ENCODE data around the gene KCNJ16. TPM values are rescaled to one million over a fixed set of nuclear protein-coding genes. Genes with fewer than 3 reads are reported as not detected.
A peak's percentile ranks its signal among the peaks of the same experiment; 100 is the strongest.

The KCNJ16 gene
- total RNA-seq, 1 donor from 2014 or later, result not detected

DNA sequence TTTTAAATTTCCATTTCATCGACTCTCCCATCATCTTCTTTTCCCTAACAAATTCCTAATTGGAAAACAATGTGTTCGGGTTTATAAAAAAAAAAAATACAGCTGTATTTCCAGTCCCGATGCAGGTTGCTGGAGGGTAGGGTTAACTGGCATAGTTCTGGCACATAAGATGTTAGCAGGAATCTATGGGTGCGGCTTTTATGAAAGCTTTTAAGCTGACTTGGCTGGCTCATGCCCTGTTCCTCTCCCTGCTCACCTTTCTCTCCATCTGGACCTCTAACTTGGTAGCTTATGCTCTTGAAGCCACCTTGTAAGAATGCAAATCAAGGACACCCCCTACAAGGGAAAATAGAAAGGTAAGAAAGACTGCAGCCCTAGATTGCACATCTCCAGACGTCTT lies 61.1 kb downstream of the KCNJ16 start:
- Mint-ChIP-seq H3K4me1 (peaks cover 11% of the 10 kb centered on the region), H3K4me3 (no peak overlapping the region), H3K9me3 (peaks cover 6% of the 10 kb centered on the region), H3K36me3 (ENCODE audit: low read depth) (no peaks in the 10 kb centered on the region), H3K27ac (no peak overlapping the region), H3K27me3 (peaks cover 4% of the 10 kb centered on the region)
- DNase-seq, result no peak
- intact Hi-C loops (cut with micrococcal nuclease), result loop anchor here (2.0 kb wide), 1 partner anchor 33 kb away; the partner anchor contains the start of gene KCNJ2

DNA sequence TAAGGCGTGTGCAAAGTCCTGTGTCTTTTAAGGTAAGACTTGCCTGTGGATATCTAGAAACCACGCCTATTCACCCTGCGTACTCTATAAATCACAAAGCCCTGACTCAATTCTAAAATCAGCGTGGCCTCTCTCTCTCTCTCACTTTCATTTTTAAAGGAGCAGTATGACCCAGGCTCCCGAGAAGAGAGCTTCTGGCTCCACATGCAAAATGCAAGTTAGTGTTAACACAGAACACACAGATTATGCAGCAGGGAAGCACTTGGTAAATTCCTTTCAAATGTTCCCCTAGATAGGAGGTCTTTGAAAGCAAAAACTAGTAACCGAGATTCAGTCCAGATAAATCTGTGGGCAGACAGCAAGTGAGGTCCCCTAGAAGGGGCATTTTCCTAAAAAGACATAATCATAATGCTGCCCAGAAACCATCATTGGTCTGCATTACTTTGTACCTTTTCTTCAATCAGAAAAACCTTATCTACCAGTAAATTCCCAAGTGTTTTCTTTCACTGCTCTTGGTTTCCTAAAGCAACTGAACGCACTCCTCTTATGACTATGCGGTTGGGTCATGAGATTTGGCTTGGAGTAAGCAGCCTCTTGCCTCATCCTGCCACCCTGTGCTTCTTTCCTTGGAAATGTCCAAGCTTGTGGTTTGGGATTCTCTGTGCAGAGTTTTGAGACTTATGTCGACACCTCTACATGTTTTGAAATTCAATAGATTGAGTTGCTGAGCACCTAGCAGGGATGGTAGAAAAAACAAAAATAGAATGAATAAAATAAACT lies 62.6 kb downstream of the KCNJ16 start:
- Mint-ChIP-seq H3K36me3 (ENCODE audit: low read depth) (no peaks in the 10 kb centered on the region), H3K4me1 (peaks cover 11% of the 10 kb centered on the region), H3K9me3 (peaks cover under 1% of the 10 kb centered on the region), H3K27me3 (peaks cover 6% of the 10 kb centered on the region), H3K27ac (no peak overlapping the region), H3K4me3 (no peak overlapping the region)
- peak; percentile 76 for DNase-seq
- intact Hi-C loops (cut with micrococcal nuclease), result loop anchor here (2.0 kb wide), 1 partner anchor 31 kb away; the partner anchor contains the start of gene KCNJ2

DNA sequence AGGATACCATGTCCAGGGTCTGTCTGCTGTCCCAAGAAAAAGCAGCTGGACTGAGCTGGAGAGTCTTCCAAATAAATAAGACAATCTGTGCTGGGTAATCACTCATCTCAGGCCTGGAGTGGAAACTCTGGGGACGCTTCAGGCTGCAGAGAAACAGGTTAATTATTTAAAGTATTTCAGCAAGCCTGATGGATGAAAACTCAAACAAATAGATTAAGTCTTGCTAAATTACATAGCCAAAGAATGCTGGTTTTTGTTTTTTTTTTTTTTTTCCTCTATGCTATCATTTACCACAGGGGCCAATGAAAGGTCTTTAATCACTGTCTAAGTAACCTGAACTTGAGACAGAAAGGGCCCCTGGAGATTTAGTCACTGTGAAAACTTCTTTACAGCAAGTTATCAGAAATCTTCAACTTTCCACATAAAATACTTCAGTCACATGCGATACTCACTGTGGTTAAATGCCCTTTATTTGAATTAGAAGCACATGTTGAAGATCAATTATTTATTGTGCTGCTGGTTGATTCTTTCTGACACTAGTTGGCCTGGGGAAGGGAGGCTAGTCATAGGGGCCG lies 63.4 kb downstream of the KCNJ16 start:
- DNase-seq, result no peak
- H3K27ac Mint-ChIP-seq, result no peak overlapping the region
- peaks cover 6% of the 10 kb centered on the region for H3K27me3 Mint-ChIP-seq
- H3K9me3 Mint-ChIP-seq, result no peaks in the 10 kb centered on the region
- H3K4me3 Mint-ChIP-seq, result no peak overlapping the region
- H3K36me3 Mint-ChIP-seq (ENCODE audit: low read depth), result no peaks in the 10 kb centered on the region
- intact Hi-C loops (cut with micrococcal nuclease), result no loop called here
- H3K4me1 Mint-ChIP-seq, result peaks cover 11% of the 10 kb centered on the region

DNA sequence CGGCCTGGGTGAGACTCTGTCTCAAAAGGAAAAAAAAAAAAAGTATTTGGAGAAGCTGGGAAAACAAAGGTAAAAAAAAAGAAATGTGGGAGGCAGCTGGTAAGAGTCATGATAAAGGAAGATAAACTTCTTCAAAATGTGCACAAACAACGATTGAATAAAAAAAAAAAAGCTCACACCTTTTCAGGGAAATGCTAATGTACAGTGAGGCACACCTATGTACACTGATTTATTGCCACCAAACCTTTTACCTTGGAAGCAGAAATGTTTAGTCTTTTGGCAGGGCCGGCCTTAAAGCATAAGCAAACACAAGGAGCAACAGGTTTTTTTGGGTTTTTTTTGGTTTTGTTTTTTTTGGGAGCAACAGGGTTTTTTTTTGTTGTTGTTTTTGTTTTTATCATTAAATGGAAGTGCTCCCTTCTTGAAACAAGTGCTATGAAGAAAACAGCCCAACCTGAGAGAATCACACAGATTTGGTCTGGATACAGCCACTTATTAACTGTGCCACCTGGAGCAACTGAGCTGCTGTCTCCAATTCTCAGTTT lies 64.5 kb downstream of the KCNJ16 start:
- intact Hi-C loops (cut with micrococcal nuclease), result no loop called here
- Mint-ChIP-seq H3K4me3 (no peak overlapping the region), H3K4me1 (peaks cover 11% of the 10 kb centered on the region)

DNA sequence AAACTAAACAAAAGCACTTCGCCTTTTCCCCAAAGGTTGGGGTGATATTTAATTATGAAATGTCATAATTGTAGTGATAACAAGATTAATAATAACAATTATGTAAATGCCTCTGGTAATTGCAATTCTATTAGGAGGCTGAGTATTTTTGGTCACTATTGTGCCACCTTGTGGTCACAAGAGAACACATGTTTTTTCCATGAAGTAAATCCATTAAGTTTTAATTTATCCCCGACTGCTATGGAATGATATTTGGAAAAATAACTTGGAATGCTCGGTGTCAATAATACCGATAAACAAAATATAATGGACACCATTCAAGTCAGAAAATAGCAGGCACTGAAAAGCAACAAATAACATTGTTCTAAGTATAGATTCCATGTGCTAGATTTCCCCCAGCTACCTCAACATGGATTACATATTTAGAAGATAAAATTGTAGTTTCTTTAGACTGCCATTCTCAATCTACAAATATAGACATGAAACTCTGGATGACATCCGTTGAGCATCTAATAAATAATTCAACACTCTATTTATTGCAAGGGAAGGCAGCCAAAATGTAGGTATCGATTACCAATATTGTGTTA lies 69.3 kb downstream of the KCNJ16 start:
- Mint-ChIP-seq H3K4me1 (no peaks in the 10 kb centered on the region), H3K27me3 (peaks cover 6% of the 10 kb centered on the region), H3K27ac (no peak overlapping the region), H3K9me3 (no peaks in the 10 kb centered on the region), H3K36me3 (ENCODE audit: low read depth) (no peaks in the 10 kb centered on the region), H3K4me3 (no peak overlapping the region)
- no peak for DNase-seq
- intact Hi-C loops (cut with micrococcal nuclease), result loop anchor here (1.0 to 2.0 kb wide), 2 partner anchors 538 to 575 kb away; no protein-coding TSS in a partner anchor

More for the DNA sequence above, 64.5 kb downstream of the KCNJ16 start:
- no peak for DNase-seq
- Mint-ChIP-seq H3K36me3 (ENCODE audit: low read depth) (no peaks in the 10 kb centered on the region), H3K27ac (no peak overlapping the region), H3K27me3 (peaks cover 6% of the 10 kb centered on the region), H3K9me3 (no peaks in the 10 kb centered on the region)

DNA sequence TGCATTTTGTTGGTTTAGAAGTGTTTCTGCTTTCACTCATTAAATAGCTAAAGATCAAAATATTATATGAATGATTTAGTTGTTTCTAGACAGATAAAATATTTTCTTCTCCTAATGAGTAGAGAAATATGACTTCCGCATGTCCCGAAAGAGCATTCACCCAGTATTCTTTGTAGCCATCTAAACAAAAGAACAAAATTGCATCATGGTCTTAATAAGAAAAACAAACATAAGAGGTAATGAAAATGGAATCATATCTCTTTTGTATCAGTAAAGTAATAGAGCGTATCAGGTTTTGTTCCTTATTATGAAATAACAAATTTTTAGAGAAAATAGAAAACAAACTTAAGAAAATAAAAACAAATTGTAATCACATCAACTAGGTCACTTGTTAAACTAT lies 78.2 kb downstream of the KCNJ16 start:
- Mint-ChIP-seq H3K36me3 (ENCODE audit: low read depth) (no peaks in the 10 kb centered on the region), H3K4me3 (no peak overlapping the region), H3K27me3 (peaks cover 2% of the 10 kb centered on the region), H3K4me1 (no peaks in the 10 kb centered on the region), H3K9me3 (no peaks in the 10 kb centered on the region), H3K27ac (no peak overlapping the region)
- intact Hi-C loops (cut with micrococcal nuclease), result no loop called here
- DNase-seq, result no peak

DNA sequence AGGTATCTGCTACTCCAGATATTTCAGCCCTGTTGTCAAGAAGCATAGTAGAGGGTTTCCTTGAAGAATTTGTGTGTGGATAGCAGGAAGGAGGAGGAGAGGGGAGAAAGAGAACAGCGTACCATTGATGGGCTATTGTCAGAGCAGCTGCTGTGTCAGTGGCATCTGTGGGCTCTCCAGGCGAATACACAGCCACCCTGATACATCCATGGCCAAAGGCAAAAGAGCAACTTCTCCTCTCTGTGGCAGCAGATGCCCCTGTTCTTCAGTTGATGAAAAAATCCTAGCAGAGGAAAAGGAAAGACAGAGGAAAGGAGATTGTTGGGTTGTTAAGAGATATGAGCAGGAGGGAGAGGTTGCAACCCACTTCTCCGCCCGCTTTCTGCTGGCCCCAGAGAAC lies 82.1 kb downstream of the KCNJ16 start:
- Mint-ChIP-seq H3K9me3 (no peaks in the 10 kb centered on the region), H3K36me3 (ENCODE audit: low read depth) (no peaks in the 10 kb centered on the region), H3K27me3 (peaks cover 5% of the 10 kb centered on the region), H3K27ac (no peak overlapping the region), H3K4me1 (no peaks in the 10 kb centered on the region), H3K4me3 (no peak overlapping the region)
- intact Hi-C loops (cut with micrococcal nuclease), result no loop called here
- DNase-seq, result no peak

DNA sequence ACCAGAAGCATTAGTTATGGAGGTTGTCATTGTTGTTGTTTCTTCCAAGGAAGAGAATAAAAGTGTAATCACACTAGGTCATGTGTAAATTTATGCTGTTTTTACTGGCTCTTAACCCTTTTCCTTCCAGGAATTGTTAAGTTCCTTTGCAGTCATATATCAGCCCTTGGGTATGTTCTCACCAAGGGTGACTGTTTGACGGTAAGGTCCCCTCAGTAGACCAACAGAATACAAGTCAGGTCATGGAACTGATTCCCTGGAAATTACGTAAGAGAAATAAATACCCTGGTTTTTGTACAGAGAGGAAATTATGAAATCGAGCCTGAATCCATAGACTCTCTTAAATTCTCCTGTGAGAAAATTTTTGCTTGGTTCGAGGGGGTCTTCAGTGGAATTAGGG lies 83.2 kb downstream of the KCNJ16 start:
- no peaks in the 10 kb centered on the region for H3K4me1 Mint-ChIP-seq
- H3K27ac Mint-ChIP-seq, result no peak overlapping the region
- H3K36me3 Mint-ChIP-seq (ENCODE audit: low read depth), result no peaks in the 10 kb centered on the region
- DNase-seq, result no peak
- peaks cover 5% of the 10 kb centered on the region for H3K27me3 Mint-ChIP-seq
- H3K4me3 Mint-ChIP-seq, result no peak overlapping the region
- no peaks in the 10 kb centered on the region for H3K9me3 Mint-ChIP-seq
- intact Hi-C loops (cut with micrococcal nuclease), result no loop called here

DNA sequence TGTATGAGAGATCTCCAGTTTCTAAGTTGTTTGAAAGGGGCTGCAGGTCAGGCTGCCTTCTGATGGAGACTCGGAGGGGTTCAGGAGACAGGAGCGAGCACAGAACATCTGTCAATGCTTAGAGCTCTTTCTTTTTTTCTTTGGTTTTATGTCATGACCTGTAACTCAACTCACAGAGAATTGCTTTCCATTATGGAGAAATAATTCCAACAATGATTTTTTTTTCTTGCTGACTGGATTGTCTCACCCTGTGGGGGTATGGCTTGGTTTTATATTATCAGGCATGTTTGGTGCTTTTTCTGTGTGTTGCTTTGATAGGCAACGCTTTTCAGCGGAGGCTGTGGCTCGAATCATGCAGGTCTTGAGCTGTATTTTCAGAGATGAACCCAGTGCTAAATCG lies 83.6 kb downstream of the KCNJ16 start:
- H3K36me3 Mint-ChIP-seq (ENCODE audit: low read depth), result no peaks in the 10 kb centered on the region
- no peaks in the 10 kb centered on the region for H3K9me3 Mint-ChIP-seq
- H3K27ac Mint-ChIP-seq, result no peak overlapping the region
- H3K27me3 Mint-ChIP-seq, result peaks cover 5% of the 10 kb centered on the region
- no peak for DNase-seq
- H3K4me3 Mint-ChIP-seq, result no peak overlapping the region
- intact Hi-C loops (cut with micrococcal nuclease), result no loop called here
- H3K4me1 Mint-ChIP-seq, result no peaks in the 10 kb centered on the region

DNA sequence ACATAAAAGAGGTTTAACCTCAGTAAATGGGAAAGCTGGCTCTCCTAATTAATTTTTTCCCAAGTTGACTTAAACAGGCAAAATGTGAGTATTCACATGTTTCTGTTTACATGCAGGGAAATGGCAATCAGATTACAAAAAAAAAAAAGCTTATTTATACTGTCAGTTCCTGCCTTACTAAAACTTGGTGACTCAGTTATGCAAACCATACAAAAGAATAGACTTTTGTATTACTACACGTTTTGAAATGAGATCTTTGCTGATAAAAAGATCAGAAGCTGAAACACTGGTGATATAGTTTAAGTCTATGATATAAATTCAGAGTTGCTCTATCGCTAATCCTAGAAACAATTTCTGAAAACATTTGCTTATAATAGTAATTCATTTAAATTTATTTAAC lies 85.0 kb downstream of the KCNJ16 start:
- H3K9me3 Mint-ChIP-seq, result no peaks in the 10 kb centered on the region
- peaks cover 5% of the 10 kb centered on the region for H3K27me3 Mint-ChIP-seq
- intact Hi-C loops (cut with micrococcal nuclease), result no loop called here
- no peak overlapping the region for H3K4me3 Mint-ChIP-seq
- no peak overlapping the region for H3K27ac Mint-ChIP-seq
- DNase-seq, result no peak
- no peaks in the 10 kb centered on the region for H3K4me1 Mint-ChIP-seq
- H3K36me3 Mint-ChIP-seq (ENCODE audit: low read depth), result no peaks in the 10 kb centered on the region

DNA sequence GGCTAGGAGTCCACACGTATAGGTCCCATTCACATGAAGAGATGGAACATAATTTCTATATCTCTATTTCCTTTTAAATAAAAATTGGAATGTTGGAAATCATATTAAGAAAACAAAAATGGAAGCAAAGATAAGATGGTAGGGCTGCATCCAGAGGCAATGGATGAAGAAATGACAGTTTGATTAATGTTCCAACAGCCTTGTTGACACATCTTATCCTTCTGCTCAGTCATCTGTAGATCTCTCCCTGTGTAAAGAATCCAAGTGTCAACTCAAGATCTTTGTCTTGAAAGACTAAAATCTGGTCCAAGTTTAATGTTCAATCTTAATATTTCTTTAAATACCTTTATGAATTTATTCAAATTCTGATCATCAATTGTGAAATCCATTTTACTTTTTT lies 86.5 kb downstream of the KCNJ16 start:
- Mint-ChIP-seq H3K27me3 (peaks cover 10% of the 10 kb centered on the region), H3K4me3 (no peak overlapping the region), H3K4me1 (no peaks in the 10 kb centered on the region), H3K36me3 (ENCODE audit: low read depth) (no peaks in the 10 kb centered on the region), H3K9me3 (no peaks in the 10 kb centered on the region), H3K27ac (no peak overlapping the region)
- intact Hi-C loops (cut with micrococcal nuclease), result no loop called here
- DNase-seq, result no peak

DNA sequence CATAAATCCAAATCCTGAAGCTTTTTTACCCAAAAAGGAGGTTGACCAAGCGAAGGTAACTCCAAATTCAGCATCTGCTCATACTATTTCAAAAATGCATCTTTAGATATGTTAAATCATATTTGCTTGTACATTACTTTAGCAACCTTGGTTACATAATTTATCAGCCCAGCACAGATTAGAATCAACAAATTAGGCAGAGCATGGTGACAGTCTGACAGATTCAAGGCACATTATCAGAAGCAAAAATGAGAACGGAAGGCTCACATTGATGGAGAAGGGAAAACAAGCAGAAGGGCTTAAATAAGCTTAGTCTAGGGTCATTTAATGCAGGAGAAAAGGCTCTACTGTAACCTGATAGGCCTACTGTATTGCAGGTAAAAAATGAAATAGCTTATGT lies 90.4 kb downstream of the KCNJ16 start:
- H3K9me3 Mint-ChIP-seq, result no peaks in the 10 kb centered on the region
- intact Hi-C loops (cut with micrococcal nuclease), result no loop called here
- H3K4me1 Mint-ChIP-seq, result peaks cover 13% of the 10 kb centered on the region
- H3K4me3 Mint-ChIP-seq, result no peak overlapping the region
- peaks cover 40% of the 10 kb centered on the region for H3K27me3 Mint-ChIP-seq
- DNase-seq, result no peak
- no peaks in the 10 kb centered on the region for H3K36me3 Mint-ChIP-seq (ENCODE audit: low read depth)
- no peak overlapping the region for H3K27ac Mint-ChIP-seq

DNA sequence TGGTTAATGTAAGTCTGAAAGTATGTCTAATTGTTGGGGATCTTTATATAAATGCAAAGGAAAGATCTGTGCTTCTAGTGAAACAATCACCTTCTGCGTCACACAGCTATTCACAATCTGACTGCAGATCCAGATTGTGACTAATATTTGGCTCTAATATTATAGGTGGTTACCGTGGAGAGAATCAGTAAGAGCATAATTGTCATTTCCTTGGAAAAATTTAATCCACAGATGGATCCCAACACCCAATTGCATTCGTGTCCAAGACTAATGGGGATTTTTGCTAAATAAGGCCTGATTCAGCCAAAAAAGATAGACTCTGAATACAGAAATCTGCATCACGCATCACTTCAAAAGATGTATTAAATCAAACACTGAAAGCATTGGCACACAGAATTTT lies 91.6 kb downstream of the KCNJ16 start:
- H3K4me1 Mint-ChIP-seq, result peaks cover 13% of the 10 kb centered on the region

More for the DNA sequence above, 91.6 kb downstream of the KCNJ16 start:
- Mint-ChIP-seq H3K36me3 (ENCODE audit: low read depth) (no peaks in the 10 kb centered on the region), H3K27ac (no peak overlapping the region), H3K4me3 (no peak overlapping the region), H3K9me3 (no peaks in the 10 kb centered on the region), H3K27me3 (peaks cover 48% of the 10 kb centered on the region)
- DNase-seq, result no peak
- intact Hi-C loops (cut with micrococcal nuclease), result no loop called here
